GM12864 (cell line): ENCODE measurements around the gene TDRD12.
"Not testable (repeated sequence)": the region's sequence is repeated elsewhere in the genome, so short reads cannot be mapped to it uniquely, and the experiment has no call there.

Experiments
- DNase-seq: peaks from one replicate; pipeline ENCODE4 v3.0.0-alpha.2; 2011; ENCODE audit warnings: low read depth
- H3K4me3 ChIP-seq: 2 replicates; pipeline ENCODE4 v1.5.1; 2011; ENCODE audit warnings: mild to moderate bottlenecking, low read depth, low read length, control low read depth
- TF ChIP-seq, protein P1 (sequence below): IDR thresholded peaks from 2 replicates; pipeline ENCODE4 v1.5.1; 2011; ENCODE audit warnings: low read depth, mild to moderate bottlenecking, moderate library complexity, low read length, control low read depth, inconsistent platforms; ENCODE audit errors: missing control alignments

Gene TDRD12

DNA sequence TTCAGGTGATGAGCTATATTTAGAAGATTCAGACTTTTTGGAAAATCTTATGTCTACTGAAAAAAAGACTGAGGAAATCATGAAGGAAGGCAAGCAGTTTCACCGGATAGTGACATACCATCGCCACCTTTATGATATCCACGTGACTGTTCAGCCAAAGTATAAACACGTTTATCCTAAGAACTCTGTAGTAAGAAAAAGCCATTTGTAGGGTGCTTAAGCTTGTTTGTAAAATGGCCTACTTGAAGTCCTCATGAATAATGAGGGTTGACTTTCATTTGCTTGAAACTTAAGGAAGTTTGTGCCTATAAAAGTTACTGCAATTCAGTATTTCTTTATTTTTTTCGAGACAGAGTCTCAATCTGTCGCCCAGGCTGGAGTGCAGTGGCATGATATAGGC is 7.8 kb upstream of the TDRD12 start:
- DNase-seq, result no peak
- TF ChIP-seq, protein P1, sequence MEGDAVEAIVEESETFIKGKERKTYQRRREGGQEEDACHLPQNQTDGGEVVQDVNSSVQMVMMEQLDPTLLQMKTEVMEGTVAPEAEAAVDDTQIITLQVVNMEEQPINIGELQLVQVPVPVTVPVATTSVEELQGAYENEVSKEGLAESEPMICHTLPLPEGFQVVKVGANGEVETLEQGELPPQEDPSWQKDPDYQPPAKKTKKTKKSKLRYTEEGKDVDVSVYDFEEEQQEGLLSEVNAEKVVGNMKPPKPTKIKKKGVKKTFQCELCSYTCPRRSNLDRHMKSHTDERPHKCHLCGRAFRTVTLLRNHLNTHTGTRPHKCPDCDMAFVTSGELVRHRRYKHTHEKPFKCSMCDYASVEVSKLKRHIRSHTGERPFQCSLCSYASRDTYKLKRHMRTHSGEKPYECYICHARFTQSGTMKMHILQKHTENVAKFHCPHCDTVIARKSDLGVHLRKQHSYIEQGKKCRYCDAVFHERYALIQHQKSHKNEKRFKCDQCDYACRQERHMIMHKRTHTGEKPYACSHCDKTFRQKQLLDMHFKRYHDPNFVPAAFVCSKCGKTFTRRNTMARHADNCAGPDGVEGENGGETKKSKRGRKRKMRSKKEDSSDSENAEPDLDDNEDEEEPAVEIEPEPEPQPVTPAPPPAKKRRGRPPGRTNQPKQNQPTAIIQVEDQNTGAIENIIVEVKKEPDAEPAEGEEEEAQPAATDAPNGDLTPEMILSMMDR, result no peak
- no peak overlapping the region for H3K4me3 ChIP-seq

DNA sequence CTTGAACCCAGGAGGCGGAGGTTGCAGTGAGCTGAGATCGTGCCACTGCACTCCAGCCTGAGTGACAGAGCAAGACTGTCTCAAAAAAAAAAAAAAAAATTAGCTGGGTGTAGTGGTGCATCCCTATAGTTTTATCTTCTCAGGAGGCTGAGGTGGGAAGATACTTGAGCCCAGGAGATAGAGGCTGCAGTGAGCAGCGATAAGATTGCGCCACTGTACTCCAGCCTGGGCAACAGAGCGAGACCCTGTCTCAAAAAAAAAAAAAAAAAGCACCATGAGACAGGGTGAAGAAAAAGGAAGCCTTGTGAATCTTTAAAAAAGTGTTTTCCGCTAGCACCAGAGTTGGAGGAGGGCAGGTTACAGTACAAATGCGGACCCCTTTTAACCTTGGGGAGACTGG is 3.4 kb upstream of the TDRD12 start:
- H3K4me3 ChIP-seq, DNase-seq: not testable (repeated sequence)

DNA sequence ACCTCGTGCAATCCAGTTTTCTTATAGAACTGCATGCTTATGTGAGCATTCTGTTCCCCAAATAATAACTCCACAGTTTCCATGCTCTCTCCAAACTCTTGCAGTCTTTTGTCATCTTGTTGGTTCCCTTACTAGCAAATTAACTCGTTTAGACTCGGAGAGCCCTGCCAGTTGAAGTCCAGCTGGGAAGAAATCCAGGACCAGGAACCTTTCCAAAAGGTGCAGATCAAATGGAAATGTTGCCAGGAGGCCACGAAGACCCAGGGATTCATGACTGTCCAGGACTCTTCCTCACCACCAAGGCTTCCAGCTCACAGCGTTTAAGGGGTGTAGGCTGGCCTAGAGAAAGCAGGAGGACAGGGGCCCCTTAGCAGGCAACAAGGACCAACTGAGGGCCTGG is 2.1 kb upstream of the TDRD12 start:
- H3K4me3 ChIP-seq, result no peak overlapping the region
- DNase-seq, result no peak
- TF ChIP-seq, protein P1, result no peak

DNA sequence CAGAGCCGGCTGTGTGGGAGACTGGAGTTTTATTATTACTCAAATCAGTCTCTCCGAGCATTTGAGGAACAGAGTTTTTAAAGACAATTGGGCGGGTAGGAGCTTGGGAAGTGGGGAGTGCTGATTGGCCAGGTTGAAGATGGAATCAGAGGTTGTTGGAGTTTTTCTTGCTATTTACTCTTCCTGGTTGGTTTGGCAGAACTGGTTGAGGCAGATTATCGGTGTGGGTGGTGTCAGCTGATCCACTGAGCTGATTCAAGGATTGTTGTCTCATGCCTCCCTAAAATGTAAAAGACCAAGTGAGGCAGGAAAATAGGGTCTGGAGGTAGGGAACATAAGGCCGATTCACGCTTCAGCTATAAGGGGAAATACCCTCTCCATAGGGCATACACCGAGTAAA is 1.3 kb upstream of the TDRD12 start:
- no peak overlapping the region for H3K4me3 ChIP-seq
- TF ChIP-seq, protein P1, result no peak
- no peak for DNase-seq

DNA sequence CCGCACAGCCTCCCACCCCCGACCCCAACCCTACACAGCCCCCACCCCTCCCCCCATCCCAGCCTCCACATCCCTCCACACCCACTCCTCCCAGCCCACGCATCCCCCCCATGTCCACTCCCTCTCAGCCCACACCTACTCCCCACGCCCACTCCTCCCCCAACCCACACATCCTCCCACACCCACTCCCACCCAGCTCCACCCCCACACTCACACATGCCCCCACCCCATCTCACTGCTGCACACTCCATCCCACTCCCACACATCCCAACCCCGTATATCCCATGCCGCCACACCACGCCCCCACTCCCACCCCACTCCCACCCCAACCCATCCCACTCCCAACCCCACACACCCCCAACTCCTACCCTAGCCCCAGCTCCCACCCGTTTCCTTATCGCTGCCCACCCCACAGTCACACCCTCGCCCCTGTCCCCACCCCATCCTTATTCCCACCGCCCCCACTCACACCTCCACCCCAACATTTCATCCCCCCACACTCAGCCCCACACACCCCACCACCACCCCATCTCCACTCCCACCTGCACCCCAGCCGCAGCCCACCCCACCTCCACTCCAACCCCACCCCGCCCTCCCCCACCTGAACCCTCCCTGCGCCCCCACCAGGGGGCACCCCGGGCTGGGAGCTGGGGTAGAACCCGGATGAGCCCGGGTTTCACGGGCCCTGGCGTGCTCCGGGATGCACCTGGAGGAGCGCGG is 809 bp downstream of the TDRD12 start:
- DNase-seq, result no peak
- no peak overlapping the region for H3K4me3 ChIP-seq
- TF ChIP-seq, protein P1, result no peak

DNA sequence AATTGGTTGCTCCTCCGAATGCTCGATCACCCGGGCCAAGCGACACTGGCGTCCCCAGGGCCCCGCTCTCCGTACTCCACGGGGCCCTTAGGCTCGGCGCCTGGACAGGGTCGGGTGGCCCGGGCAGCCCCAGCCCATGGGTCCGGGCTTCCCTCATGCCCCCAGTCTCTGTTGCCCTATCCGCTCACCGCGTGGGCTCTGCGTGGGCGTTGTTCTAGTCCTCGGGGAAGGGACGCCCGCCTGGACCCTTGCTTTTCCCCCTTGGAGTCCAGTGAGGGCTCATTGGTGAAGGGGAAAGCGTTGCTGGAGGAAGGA is 1.3 kb downstream of the TDRD12 start:
- no peak overlapping the region for H3K4me3 ChIP-seq
- TF ChIP-seq, protein P1, result no peak
- no peak for DNase-seq

DNA sequence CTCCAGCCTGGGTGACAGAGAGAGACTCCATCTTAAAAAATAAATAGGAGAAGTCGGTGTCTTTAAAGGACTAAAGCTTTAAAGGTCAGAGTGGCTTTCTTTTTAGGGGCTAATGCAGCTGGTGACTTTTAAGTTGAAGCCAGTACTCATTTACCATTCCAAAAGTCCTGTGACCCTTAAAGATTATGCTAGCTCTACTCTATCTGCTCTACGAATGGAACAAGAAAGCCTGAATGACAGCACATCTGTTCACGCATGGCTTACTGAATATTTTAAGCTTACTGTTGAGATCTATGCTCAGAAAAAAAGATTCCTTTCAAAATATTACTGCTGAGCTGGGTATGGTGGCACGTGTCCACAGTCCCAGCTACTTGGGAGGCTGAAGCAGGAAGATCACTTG is 16.4 kb downstream of the TDRD12 start:
- no peak for DNase-seq
- TF ChIP-seq, protein P1, result no peak
- no peak overlapping the region for H3K4me3 ChIP-seq

DNA sequence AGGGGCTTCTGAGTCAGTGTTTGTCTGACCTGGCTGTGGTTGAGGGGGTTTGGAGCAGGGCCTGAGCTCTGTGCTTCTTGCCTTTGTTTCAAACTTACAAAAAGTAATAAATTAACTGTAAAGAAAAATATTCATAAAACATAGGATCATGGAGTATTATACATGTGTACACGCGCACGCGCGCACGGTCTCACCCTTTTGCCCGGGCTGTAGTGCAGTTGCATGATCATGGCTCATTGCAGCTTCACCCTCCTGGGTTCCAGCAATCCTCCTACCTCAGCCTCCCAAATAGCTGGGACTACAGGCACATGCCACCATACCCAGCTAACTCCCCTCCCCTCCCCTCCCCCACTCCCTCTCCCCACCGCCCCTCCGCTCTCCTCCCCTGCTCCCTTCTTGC is 23.5 kb downstream of the TDRD12 start:
- DNase-seq, result no peak
- TF ChIP-seq, protein P1, result no peak
- H3K4me3 ChIP-seq, result no peak overlapping the region
